ENCODE results near the gene SIDT1.

SIDT1 gene

GRCh38 chr3:113597596-113598354 lies 65.4 kb downstream of the SIDT1 start:
- no peak for DNase-seq (ENCODE audit: low spot score)

DNA sequence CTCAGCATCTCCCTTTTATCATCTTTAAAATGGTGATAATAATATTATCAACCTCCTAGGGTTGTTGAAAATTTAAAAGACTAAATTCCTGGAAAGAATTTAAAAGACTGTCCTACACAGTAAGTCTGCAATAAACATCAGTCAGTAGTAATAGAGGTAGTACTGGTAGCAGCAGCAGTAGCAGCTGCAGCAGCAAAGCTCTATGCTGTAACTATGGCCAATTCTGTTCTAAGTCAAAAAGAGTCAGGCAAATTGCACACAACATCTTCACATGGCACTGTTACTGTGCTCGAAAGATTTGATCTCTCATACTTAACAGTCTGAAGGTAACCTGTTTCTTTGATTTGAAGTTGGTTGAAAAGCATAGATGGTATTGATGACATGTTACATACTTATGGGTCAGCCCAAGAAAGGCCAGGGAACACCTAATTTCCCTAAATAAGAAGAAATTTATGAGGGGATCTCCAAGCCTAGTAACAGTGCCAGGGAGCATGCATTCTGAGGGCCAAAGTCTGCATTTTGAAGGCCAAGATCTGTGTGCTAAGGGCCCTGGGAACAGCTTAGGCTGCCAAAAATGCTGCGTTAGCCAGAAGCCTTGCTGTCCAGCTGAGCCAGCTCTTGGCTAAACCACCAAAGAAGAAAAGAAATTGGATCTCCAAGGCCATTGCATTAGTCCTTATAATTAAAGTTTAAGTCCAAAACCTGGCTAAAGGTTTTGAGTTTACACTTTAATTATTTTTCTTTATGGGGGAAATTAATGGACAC lies 68.2 kb downstream of the SIDT1 start:
- peak; percentile 89 for DNase-seq (ENCODE audit: low spot score)

- peak; percentile 78 for DNase-seq (ENCODE audit: low spot score)
Measured at GRCh38 chr3:113601240-113601639, 68.9 kb downstream of the SIDT1 start.

GRCh38 chr3:113602256-113602655 lies 69.9 kb downstream of the SIDT1 start:
- DNase-seq (ENCODE audit: low spot score) = peak; percentile 80

DNA sequence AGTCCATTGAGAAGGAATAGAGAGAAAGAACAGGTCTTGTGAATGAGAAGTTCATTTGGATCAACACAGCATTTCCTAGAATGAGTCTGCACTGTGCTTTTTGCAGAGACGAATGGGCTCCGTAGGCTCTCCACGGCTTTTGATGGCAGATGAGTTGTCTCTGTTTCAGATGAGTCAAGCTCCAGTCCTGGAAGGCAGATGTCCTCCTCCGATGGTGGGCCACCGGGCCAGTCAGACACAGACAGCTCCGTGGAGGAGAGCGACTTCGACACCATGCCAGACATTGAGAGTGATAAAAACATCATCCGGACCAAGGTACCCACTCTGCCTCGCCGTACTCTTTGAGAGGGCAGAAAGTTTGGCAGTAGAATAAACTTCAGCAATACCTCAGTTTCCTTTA lies 70.5 kb downstream of the SIDT1 start:
- peak; percentile 40 for DNase-seq (ENCODE audit: low spot score)

GRCh38 chr3:113606539-113607218 lies 74.3 kb downstream of the SIDT1 start:
- peak; percentile 71 for DNase-seq (ENCODE audit: low spot score)

DNA sequence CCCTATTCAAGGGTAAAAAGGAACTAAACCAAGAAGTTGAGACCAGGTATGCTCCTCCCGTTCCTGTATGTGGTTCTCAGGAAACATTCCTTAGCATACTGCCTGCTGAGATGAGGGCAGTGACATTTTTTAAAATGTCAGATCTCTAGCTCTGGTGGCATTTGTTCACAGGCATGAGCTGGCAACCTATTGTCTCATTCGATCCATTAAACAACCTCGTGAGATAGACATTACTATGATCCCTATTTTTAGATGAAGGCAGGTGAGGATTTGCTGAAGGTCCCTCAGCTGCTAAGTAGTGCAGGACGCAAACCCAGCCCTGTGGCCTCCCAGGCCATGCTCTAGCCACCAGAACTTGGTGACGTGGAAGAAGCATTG lies 74.9 kb downstream of the SIDT1 start:
- DNase-seq (ENCODE audit: low spot score) = peak; percentile 44

- no peak for DNase-seq (ENCODE audit: low spot score)
Measured at GRCh38 chr3:113614402-113614801, 82.0 kb downstream of the SIDT1 start.

DNA sequence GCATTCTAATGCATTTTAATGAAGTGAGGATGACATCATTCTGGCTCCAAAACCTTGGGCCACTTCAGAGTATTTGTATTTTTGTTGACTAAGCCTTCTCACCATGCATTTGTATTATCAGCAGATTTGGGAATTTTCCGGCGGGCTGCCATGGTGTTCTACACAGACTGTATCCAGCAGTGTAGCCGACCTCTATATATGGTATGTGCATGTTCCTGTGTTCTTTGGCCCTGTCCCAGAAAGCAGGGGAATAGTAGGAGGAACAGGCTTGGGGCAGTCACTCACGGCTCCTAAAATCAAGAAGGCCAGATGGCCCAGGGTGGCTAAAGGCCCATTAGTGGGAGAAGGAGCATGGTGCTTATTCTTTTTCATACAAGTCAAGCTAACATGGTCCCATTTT lies 83.6 kb downstream of the SIDT1 start:
- peak; percentile 75 for DNase-seq (ENCODE audit: low spot score)

- DNase-seq (ENCODE audit: low spot score) = no peak
Measured at GRCh38 chr3:113617726-113618125, 85.4 kb downstream of the SIDT1 start.

DNA sequence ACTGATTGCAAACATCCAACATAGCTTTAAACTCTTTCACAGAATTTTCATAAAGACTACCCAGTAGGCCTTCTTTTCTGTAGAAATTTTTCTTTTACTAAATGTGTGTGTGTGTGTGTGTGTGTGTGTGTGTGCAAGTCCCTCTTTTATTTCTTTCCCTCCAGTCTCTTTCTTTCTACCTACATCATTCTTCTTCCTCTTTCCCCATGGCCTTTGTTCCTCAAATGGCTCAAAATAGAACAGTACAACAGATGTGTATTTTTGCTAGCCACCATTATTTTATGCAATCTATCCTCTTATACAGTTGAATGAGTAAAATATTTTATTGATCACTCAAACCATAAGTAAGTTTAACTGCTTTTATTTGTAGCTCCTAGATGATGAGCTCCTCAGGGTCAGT lies 87.7 kb downstream of the SIDT1 start:
- no peak for DNase-seq (ENCODE audit: low spot score)

- DNase-seq (ENCODE audit: low spot score) = no peak
Measured at GRCh38 chr3:113623324-113623723, 91.0 kb downstream of the SIDT1 start.

GRCh38 chr3:113623811-113624210 lies 91.5 kb downstream of the SIDT1 start:
- no peak for DNase-seq (ENCODE audit: low spot score)

DNA sequence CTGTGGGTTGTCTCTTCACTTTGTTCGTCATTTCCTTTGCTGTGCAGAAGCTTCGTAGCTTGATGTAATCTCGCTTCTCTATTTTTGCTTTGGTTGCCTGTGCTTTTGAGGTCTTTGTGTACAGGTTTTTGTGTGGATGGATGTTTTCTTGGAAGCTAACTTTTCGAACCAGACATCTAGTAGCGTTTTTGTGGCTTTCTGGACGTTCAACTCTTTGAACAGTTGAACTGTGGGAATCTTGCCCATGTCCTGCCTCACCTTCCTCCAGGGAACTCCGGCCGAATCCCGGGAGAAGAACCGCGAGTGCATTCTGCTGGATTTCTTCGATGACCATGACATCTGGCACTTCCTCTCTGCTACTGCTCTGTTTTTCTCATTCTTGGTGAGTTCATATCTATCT lies 93.5 kb downstream of the SIDT1 start:
- no peak for DNase-seq (ENCODE audit: low spot score)

DNA sequence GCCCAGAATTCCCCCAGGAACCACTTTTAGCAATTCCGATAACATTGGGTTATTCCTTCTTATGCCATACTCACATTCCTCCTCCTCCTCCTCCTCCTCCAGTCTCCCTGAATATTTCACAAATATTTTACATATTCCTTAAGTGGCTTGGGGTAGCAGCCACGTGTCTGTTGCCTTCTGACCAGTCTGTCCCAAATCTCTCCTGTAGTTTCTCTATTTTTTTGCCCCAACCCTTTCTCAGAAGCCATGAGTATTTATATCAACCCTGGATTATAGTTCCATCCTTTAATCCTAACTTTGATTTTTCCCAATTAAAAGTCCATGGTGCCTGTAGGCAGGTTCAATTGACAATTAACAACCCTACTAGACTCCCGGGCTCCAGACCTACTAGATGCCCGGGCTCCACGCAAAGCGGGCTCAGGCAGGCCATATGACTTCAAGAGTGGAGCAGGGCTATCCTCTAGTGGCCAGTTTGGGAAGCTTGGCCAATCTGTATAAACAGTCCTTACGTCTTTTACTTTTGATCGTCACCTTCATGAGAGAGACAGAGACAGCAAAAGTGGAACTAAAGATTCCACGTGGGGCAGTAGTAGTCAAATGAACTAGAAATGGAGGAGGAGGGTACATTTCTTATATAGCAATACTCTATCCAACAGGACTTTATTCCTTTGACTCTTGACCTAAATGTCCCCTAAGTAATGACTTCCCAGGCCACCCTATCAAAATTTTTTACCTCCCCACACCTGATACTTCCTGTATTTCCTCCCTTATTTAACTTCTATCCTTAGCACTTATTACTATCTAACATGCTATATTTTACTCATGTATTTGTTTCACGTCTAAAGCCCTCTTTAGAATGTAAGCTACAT lies 94.4 kb downstream of the SIDT1 start:
- peak; percentile 83 for DNase-seq (ENCODE audit: low spot score)

GRCh38 chr3:113628316-113628715 lies 96.0 kb downstream of the SIDT1 start:
- DNase-seq (ENCODE audit: low spot score) = no peak

DNA sequence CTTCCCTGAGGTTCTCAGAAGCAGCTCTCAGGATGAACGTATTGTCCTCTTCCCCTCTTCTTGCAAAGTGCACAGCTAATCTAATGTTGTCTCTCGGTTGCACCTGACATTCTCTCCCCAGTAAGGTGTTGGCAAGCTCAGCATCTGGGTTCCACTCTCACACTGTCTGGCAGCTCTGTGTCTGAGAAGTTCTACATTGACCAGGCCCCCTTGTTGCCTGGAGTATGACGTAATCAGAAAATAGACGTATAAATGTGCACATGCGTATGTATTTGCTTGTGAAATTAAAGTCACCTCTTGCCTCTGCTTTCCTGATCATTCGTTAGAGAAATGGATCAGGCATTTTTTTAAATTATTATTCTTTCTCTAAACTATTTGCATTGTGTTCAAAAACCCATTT lies 96.4 kb downstream of the SIDT1 start:
- no peak for DNase-seq (ENCODE audit: low spot score)

DNA sequence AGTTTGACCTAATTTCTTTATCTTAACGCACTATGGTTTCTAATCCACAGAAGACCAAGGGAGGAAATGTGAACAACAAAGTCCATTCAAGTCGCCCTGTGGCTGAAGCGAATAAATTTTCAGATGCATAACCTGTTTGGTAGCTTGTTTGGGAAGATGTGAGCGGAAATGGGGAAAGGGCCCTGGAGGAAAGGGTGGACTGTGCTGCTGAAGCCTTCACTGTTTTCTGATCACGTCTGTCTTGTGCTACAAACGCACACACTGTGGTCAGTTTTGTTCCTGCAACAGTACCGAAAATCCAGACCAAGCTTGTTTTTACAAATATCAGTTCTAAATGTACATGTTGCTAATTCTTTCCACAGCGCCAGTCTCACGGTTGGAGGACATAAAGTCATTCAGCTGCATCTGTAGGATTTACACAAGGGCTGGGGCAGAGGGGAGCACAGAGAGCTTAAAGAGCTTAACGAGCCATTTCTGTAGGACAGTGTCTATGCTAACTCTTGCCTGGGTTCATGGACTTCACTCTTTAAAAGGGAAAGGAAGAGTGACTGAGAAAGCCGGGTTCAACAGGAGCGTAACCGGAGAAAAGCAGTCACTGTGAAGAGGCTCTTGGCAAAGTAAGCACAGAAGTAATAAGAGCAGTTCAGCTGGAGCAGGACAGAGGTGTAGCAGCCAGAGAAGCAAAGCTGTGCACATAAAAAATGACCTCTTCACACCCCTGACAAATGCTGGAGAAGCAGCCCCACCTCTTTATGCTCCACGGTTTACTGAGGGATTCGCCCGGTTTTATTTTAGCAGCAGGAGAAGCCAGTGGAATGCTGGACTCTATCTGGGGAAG lies 97.4 kb downstream of the SIDT1 start:
- no peak for DNase-seq (ENCODE audit: low spot score)

DNA sequence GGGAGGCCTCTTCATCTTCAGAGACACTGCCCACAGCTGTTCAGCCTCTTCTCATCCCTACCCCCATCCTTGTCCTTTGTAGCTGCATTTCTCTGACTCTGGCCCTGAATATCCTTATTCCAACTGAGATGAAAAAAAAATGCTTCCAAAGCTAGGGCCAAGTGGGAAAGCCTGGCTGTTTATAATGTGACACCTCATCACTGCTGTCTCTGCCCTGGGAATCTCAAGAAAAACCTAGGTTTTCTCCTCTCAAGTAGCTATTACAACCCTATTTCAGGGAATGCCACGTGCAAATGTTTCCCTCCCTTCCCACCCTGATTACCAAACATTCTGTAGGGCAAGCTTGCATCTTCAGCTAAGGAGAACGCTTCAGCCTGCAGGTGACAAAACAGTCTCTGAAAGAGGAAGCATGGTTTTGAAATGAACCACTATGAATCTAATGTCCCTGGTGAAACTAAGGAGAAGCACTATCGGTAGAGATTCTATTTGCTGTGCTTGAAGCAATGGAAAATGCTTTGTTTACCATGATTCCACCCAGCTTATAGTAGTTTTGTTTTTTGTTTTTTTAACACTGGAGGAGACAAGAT lies 98.7 kb downstream of the SIDT1 start:
- DNase-seq (ENCODE audit: low spot score) = no peak

DNA sequence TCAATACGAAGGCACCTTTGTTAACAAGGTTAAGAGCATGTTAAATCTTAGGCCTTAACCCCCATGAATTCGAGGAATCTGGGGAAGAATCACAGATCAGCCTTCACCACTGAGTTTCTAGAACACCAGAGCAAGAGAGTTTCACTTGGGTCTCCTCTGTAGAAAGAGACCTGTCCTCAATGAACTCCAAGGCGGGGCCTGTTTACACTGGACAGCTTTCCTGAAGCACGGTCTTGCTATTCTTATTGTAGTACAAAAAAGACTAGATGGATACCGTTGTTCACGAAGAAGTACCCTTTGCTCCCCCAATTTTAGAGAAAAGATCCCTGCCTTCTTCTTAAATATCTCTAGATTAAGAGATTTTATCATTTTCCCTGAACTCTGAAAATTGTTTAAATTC lies 99.2 kb downstream of the SIDT1 start:
- no peak for DNase-seq (ENCODE audit: low spot score)

Data from cerebellar cortex (tissue), 1 donor.